Right ventricle myocardium inferior (tissue), 1 donor: ENCODE data around the gene MBTPS1. TPM values are rescaled to one million over a fixed set of nuclear protein-coding genes. Genes with fewer than 3 reads are reported as not detected.

Experiments used
- ATAC-seq: fragments of 200-7000 bp; cut with Tn5 transposase; one replicate; pipeline ENCODE4 v1.9.1; 2020; ENCODE audit warnings: mild to moderate bottlenecking, moderate library complexity
- DNase-seq: peaks from one replicate; pipeline ENCODE4 v3.0.0; 2021; ENCODE audit errors: missing footprints
- intact Hi-C: fragments of 100-400 bp; cut with DNase I; formaldehyde crosslinking; loops from one replicate; pipeline ENCODE4 v1.11.0; 2022
- total RNA-seq: library from RNA; stranded (reverse); fragmentation: NEBNext Ultra II Directional; extraction: Animal tissue kit (Norgen Biotek cat#: 25700); gene quantifications from one replicate; pipeline ENCODE4 v1.2.1, GENCODE V29; 2021
- donor health status: DM: no; HTN: yes; CAD: no; lungs with severe emphysema.

Gene MBTPS1
- total RNA-seq, 1 donor from 2014 or later: 70.2 TPM

- intact Hi-C loops: no loop called here
- DNase-seq (peak; percentile 45), ATAC-seq (no peak)
Observed at GRCh38 chr16:84033251-84034195, 83.2 kb downstream of the MBTPS1 start.

GRCh38 chr16:84032458-84033178 lies 84.1 kb downstream of the MBTPS1 start:
- peak; percentile 73 for ATAC-seq
- DNase-seq: peak; percentile 68
- intact Hi-C loops: no loop called here

- DNase-seq: no peak
- ATAC-seq: no peak
- intact Hi-C loops: no loop called here
Observed at GRCh38 chr16:84031556-84031955, 85.2 kb downstream of the MBTPS1 start.

- ATAC-seq (no peak), DNase-seq (peak; percentile 33)
- intact Hi-C loops: no loop called here
Observed at GRCh38 chr16:84029297-84030047, 87.3 kb downstream of the MBTPS1 start.

- DNase-seq (peak; percentile 23), ATAC-seq (no peak)
- intact Hi-C loops: no loop called here
Observed at GRCh38 chr16:84027625-84028024, 89.1 kb downstream of the MBTPS1 start.

- no peak for ATAC-seq
Observed at GRCh38 chr16:84026606-84027005, 90.1 kb downstream of the MBTPS1 start.

GRCh38 chr16:84024854-84025253 lies 91.9 kb downstream of the MBTPS1 start:
- intact Hi-C loops: no loop called here
- ATAC-seq: no peak
- peak; percentile 15 for DNase-seq

More at GRCh38 chr16:84026606-84027005, 90.1 kb downstream of the MBTPS1 start:
- intact Hi-C loops: no loop called here
- DNase-seq: no peak

- DNase-seq (no peak), ATAC-seq (no peak)
- intact Hi-C loops: no loop called here
Observed at GRCh38 chr16:84022644-84023043, 94.1 kb downstream of the MBTPS1 start.

- intact Hi-C loops: no loop called here
- ATAC-seq: no peak
- DNase-seq: no peak
Observed at GRCh38 chr16:84021488-84021887, 95.3 kb downstream of the MBTPS1 start.

- peak; percentile 80 for ATAC-seq
- intact Hi-C loops: no loop called here
- DNase-seq: no peak
Observed at GRCh38 chr16:84020353-84020752, 96.4 kb downstream of the MBTPS1 start.

GRCh38 chr16:84018710-84019109 lies 98.0 kb downstream of the MBTPS1 start:
- intact Hi-C loops: no loop called here
- DNase-seq (no peak), ATAC-seq (no peak)

- DNase-seq (peak; percentile 63), ATAC-seq (no peak)
- intact Hi-C loops: no loop called here
Observed at GRCh38 chr16:84016477-84016876, 100.3 kb downstream of the MBTPS1 start.

GRCh38 chr16:84015399-84015798 lies 101.3 kb downstream of the MBTPS1 start:
- ATAC-seq (no peak), DNase-seq (no peak)
- intact Hi-C loops: no loop called here

- ATAC-seq (no peak), DNase-seq (no peak)
- intact Hi-C loops: no loop called here
Observed at GRCh38 chr16:84014570-84015327, 102.0 kb downstream of the MBTPS1 start.

- DNase-seq (peak; percentile 68), ATAC-seq (peak; percentile 53)
- intact Hi-C loops: no loop called here
Observed at GRCh38 chr16:84013787-84014569, 102.8 kb downstream of the MBTPS1 start.

- intact Hi-C loops: no loop called here
- DNase-seq (no peak), ATAC-seq (no peak)
Observed at GRCh38 chr16:84009282-84009681, 107.5 kb downstream of the MBTPS1 start.

GRCh38 chr16:84007965-84008364 lies 108.8 kb downstream of the MBTPS1 start:
- intact Hi-C loops: no loop called here
- ATAC-seq (no peak), DNase-seq (peak; percentile 41)

- no peak for ATAC-seq
- intact Hi-C loops: no loop called here
- no peak for DNase-seq
Observed at GRCh38 chr16:84007520-84007919, 109.2 kb downstream of the MBTPS1 start.
